Thyroid gland (tissue), 4 donors: ENCODE measurements around the gene COL9A3. TPM values are rescaled to one million over a fixed set of nuclear protein-coding genes. Genes with fewer than 3 reads are reported as not detected.
A peak's percentile ranks its signal among the peaks of the same experiment; 100 is the strongest.

Source experiments
- DNase-seq, 2 donors: peaks; one replicate each; pipeline ENCODE4 v3.0.0-alpha.2; 2019
- H3K27ac ChIP-seq, 3 donors: fragments of 200-600 bp; sonication (generic); 1 replicate in 2 of 3; 2 replicates in 1 of 3; pipeline ENCODE4 v1.5.1; 2016 to 2019; ENCODE audit warnings: mild to moderate bottlenecking in 1 of 3, moderate library complexity in 1 of 3
- H3K27me3 ChIP-seq: fragments of 200-600 bp; sonication (generic); one replicate; pipeline ENCODE4 v1.5.1; 2019
- H3K36me3 ChIP-seq, 2 donors: fragments of 200-600 bp; sonication (generic); one replicate each; pipeline ENCODE4 v1.5.1; 2016 to 2019
- H3K4me1 ChIP-seq, 2 donors: fragments of 200-600 bp; sonication (generic); one replicate each; pipeline ENCODE4 v1.5.1; 2017 to 2019
- H3K4me3 ChIP-seq, 3 donors: fragments of 200-600 bp; sonication (generic); replicated peaks in 1 of 3; 1 replicate in 2 of 3; 2 replicates in 1 of 3; pipeline ENCODE4 v1.5.1; 2016; ENCODE audit warnings: mild to moderate bottlenecking in 1 of 3
- H3K9me3 ChIP-seq: fragments of 200-600 bp; sonication (generic); one replicate; pipeline ENCODE4 v1.5.1; 2017
- POLR2A ChIP-seq, 2 donors: fragments of 450-650 bp; IDR thresholded peaks; one replicate each; pipeline ENCODE4 v1.6.1; 2017; ENCODE audit warnings: antibody characterized with exemption in 2 of 2, mild to moderate bottlenecking in 2 of 2, moderate library complexity in 1 of 2
- WGBS, 2 donors: methylation state at CpG; one replicate each; pipeline ENCODE4 v1.1.5; 2017; 5-methylcytosine and 5-hydroxymethylcytosine counted together
- intact Hi-C: fragments of 100-400 bp; cut with DNase I; formaldehyde crosslinking; loops from one replicate; pipeline ENCODE4 v1.15.1; 2023
- total RNA-seq, 4 donors: library from RNA; depleted of rRNA; stranded (reverse); fragments of >200 nt; gene quantifications; one replicate each; pipeline ENCODE4 v1.2.3, GENCODE V29; 2016
- TF ChIP-seq, protein P1 (sequence below), 6 experiments: fragments of 200-600 bp in 3 of 6; fragments of 450-650 bp in 3 of 6; sonication (generic) in 3 of 6; IDR thresholded peaks; one replicate each; pipeline ENCODE4 v1.5.1; 2016 to 2019; ENCODE audit warnings: antibody characterized with exemption in 6 of 6, mild to moderate bottlenecking in 2 of 6, inconsistent platforms in 1 of 6, moderate library complexity in 1 of 6

COL9A3 gene
- total RNA-seq, 4 donors from 2014 or later: 5.3 to 113 (median 62.8) TPM

DNA sequence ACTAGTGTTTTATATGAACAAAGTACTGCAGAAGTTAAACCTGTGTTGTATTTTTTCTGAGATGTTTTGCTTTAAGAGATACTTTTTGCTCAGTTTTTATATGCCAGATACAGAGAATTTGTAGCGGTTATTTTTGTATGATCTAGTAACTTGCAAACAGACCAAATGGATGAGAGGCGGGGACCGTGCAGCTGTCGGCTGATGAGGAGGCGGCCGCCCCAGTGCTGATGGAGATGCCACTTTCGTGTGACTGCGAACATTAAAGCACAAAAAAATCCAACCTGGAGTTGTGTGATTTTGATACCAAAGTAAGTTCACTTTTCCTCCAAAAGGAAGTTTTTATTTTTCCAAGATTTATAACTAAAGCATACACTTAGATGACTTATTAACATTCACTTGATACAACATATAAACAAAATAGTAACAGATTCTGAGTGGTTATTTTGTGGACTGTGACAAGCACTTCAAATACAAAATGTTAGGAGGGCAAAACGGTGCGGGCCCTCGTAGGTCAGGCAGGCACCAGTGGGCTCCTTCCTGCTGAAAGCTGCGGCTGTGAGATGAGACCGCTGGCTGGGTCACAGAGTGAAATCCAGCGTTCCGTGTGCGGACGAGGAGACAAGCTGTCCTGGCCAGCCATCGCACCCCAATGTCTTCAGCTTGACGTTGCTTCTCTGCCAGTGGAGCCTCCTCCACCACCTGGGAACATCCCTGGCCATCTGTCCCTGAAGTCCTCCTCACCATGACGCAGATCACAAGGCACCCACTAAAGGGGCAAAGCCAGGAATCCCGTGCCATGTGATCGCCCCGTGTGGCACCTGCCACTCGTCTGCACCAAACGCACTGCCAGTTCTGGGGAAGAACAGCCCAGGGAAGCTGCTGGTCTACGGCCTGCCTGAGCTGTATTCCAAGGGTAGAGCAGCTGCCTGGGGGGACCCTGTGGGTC, 16.3 kb upstream of the COL9A3 start:
- whole genome bisulfite sequencing, 2 donors: 90 to 92% methylated on average over 19 to 26 of the region's 26 CpGs
- intact Hi-C loops: no loop called here
- peaks cover 7 to 8% of the 10 kb centered on the region in 2 donors for H3K4me1 ChIP-seq

DNA sequence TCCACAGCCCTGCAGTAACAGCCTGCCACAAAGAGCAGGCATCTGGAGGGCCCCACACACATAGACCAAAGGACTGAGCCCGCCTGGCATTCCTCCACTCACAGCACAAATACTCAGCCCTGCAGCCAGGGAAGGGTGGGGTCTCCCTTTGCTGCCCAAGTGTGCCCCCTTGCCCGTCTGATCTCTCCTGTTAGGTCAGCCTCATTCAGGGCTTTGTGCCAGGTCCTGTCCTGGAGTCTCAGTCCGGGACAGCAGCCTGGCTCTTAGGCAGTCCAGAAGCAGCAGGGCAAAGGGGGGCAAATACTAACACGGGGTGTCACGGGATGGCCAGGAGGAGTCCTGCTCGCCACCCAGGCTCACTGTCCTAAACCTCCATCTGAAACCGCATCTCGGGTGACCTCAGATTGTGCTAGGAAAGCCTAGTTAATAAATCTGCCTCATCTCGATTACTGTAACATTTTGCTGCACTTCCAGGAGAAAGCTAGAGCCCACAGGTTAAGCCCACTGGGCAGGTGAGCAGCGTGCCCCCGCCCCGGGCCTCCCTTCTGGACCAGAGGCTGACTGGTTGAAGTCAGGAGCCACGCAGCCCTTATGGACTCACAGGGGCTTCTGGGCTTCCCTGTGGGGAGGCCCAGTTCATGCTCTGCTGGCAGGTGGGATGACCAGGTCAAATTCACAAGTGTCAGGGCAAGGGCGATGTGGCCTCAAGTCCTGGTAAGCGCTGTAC, 15.4 kb upstream of the COL9A3 start:
- Histone ChIP-seq H3K4me3 (no peak overlapping the region), H3K27me3 (no peaks in the 10 kb centered on the region), H3K9me3 (no peaks in the 10 kb centered on the region), H3K36me3 (peaks cover 17 to 19% of the 10 kb centered on the region in 2 donors), H3K27ac (no peak overlapping the region), H3K4me1 (peaks cover 11 to 16% of the 10 kb centered on the region in 2 donors)
- no peak for DNase-seq
- WGBS, 2 donors: 88 to 93% methylated on average over 14 to 15 of the region's 15 CpGs
- TF ChIP-seq, protein P1, sequence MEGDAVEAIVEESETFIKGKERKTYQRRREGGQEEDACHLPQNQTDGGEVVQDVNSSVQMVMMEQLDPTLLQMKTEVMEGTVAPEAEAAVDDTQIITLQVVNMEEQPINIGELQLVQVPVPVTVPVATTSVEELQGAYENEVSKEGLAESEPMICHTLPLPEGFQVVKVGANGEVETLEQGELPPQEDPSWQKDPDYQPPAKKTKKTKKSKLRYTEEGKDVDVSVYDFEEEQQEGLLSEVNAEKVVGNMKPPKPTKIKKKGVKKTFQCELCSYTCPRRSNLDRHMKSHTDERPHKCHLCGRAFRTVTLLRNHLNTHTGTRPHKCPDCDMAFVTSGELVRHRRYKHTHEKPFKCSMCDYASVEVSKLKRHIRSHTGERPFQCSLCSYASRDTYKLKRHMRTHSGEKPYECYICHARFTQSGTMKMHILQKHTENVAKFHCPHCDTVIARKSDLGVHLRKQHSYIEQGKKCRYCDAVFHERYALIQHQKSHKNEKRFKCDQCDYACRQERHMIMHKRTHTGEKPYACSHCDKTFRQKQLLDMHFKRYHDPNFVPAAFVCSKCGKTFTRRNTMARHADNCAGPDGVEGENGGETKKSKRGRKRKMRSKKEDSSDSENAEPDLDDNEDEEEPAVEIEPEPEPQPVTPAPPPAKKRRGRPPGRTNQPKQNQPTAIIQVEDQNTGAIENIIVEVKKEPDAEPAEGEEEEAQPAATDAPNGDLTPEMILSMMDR (IDR thresholded peaks at IDR 0.05): no peak
- TF ChIP-seq POLR2A (IDR thresholded peaks at IDR 0.05): no peak
- intact Hi-C loops: no loop called here

More for the DNA sequence above, 16.3 kb upstream of the COL9A3 start:
- peaks cover 17 to 19% of the 10 kb centered on the region in 2 donors for H3K36me3 ChIP-seq
- DNase-seq: no peak
- no peak for TF ChIP-seq POLR2A (IDR thresholded peaks at IDR 0.05)
- TF ChIP-seq, protein P1 (IDR thresholded peaks at IDR 0.05): no peak
- no peaks in the 10 kb centered on the region for H3K27me3 ChIP-seq
- H3K9me3 ChIP-seq: no peaks in the 10 kb centered on the region
- H3K4me3 ChIP-seq: no peak overlapping the region
- no peak overlapping the region for H3K27ac ChIP-seq

DNA sequence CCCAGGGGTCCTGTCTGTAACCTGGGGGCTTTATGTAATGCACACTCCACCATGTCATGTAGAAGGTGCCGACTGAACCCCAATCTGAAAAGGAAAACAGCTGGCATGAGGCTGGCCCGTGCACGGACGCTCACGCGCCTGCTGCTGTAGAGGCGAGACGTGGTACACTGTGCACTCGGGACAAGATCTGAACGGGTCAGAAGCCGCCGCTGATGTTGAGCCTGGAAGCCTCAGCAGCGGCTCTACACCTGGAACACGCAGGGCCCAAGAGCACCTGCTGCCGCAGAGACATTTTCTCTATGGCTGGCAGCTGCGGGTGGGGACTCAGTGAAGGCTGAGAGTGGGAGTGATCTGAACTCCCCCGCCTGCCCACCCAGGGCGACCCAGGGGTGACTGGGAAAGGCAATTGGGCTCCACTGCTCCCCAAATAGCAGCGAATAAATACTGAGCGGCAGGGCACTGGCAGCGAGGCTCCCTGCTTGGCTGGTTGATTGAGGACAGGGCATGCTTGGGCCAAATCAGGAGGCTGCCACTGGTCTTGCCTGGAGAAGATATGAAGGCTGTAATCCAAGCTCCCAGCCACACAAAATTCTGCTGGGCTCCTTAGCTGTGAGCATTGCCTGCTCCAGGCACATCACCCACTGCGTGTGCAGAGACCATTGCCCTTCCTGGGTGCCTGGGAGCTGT, 14.7 kb upstream of the COL9A3 start:
- peak in 1 of 2 donors; percentile 54 for DNase-seq
- Histone ChIP-seq H3K4me3 (no peak overlapping the region), H3K36me3 (peaks cover 17 to 19% of the 10 kb centered on the region in 2 donors), H3K27me3 (no peaks in the 10 kb centered on the region), H3K27ac (no peak overlapping the region), H3K4me1 (peaks cover 9 to 20% of the 10 kb centered on the region in 2 donors), H3K9me3 (no peaks in the 10 kb centered on the region)
- WGBS, 2 donors: 83 to 86% methylated on average over 21 of the region's 22 CpGs
- TF ChIP-seq, protein P1 (IDR thresholded peaks at IDR 0.05): no peak
- peak in 1 of 2 donors; percentile 10 for TF ChIP-seq POLR2A (IDR thresholded peaks at IDR 0.05)
- intact Hi-C loops: no loop called here

DNA sequence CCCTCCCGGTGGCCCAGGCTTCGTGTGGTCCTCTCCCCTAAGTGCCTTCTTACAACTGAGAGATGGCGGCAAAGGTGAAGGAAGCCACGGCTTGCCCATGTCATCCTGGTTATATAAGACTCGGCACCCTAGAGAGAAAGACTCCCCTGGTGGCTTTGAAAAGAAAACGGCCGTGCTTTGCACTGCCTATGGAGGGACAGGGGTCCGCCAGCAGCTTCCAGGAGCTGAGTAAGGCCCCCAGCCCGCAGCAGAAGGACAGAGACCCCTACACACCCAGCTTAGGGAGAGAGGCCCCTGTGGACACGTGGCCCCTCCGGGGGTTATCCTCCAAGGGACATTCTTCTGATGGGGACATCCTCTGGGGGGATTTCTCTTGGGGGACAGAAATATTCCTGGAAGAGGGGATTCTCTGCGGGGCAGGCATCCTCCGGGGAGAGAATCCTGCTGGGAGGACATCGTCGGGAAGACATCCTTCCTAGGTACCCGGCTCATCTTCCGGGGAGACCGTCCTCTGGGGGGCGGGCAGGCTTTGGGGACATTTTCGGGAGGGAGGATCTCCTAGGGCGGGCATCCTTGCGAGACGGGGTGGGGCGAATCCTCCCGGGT, 12.7 kb upstream of the COL9A3 start:
- Histone ChIP-seq H3K4me3 (peak overlapping the region in 1 of 3 donors; percentile 96), H3K4me1 (peaks cover 8 to 23% of the 10 kb centered on the region in 2 donors), H3K27me3 (no peaks in the 10 kb centered on the region), H3K9me3 (no peaks in the 10 kb centered on the region), H3K36me3 (peaks cover 23 to 30% of the 10 kb centered on the region in 2 donors), H3K27ac (peak overlapping the region; percentile 50 to 91 (median 81))
- no peak for TF ChIP-seq POLR2A (IDR thresholded peaks at IDR 0.05)
- TF ChIP-seq, protein P1 (IDR thresholded peaks at IDR 0.05): no peak
- WGBS, 2 donors: 37 to 38% methylated on average over 14 to 15 of the region's 25 CpGs
- intact Hi-C loops: no loop called here
- no peak for DNase-seq
